Fibroblast of the aortic adventitia (primary cell): Measurements from ENCODE around the gene ENDOD1. TPM values are rescaled to one million over a fixed set of nuclear protein-coding genes. Genes with fewer than 3 reads are reported as not detected.
A peak's percentile ranks its signal among the peaks of the same experiment; 100 is the strongest.

Experiments used
- DNase-seq: peaks from one replicate; pipeline ENCODE4 v3.0.0-alpha.2; 2010; ENCODE audit warnings: low read depth
- H3K4me3 ChIP-seq: 2 replicates; pipeline ENCODE4 v1.5.1; 2011; ENCODE audit warnings: low read depth, mild to moderate bottlenecking, control low read depth, low read length, moderate library complexity
- CTCF ChIP-seq: IDR thresholded peaks from 2 replicates; pipeline ENCODE4 v1.5.1; 2011; ENCODE audit warnings: mild to moderate bottlenecking, low read length, control low read depth, inconsistent platforms; ENCODE audit not compliant: insufficient read depth
- total RNA-seq: library from RNA; depleted of rRNA; stranded (reverse); fragments of >200 nt; gene quantifications from 2 replicates; pipeline ENCODE4 v1.2.3, GENCODE V29; 2012; ENCODE audit warnings: low replicate concordance

ENDOD1 gene
- total RNA-seq, 1 donor = 39.8 TPM

GRCh38 chr11:95153857-95154246 lies 64.2 kb downstream of the ENDOD1 start:
- TF ChIP-seq CTCF = no peak
- no peak for DNase-seq
- H3K4me3 ChIP-seq = no peak overlapping the region

GRCh38 chr11:95154514-95154913 lies 64.9 kb downstream of the ENDOD1 start:
- DNase-seq = peak; percentile 67
- TF ChIP-seq CTCF = peak; percentile 59

GRCh38 chr11:95155385-95155784 lies 65.7 kb downstream of the ENDOD1 start:
- H3K4me3 ChIP-seq = no peak overlapping the region
- no peak for TF ChIP-seq CTCF
- no peak for DNase-seq

More at GRCh38 chr11:95154514-95154913, 64.9 kb downstream of the ENDOD1 start:
- H3K4me3 ChIP-seq = no peak overlapping the region

- no peak overlapping the region for H3K4me3 ChIP-seq
- no peak for DNase-seq
- TF ChIP-seq CTCF = no peak
These were observed 66.6 kb downstream of the ENDOD1 start for GRCh38 chr11:95156133-95156721.

GRCh38 chr11:95156916-95157541 lies 67.4 kb downstream of the ENDOD1 start:
- H3K4me3 ChIP-seq = no peak overlapping the region
- TF ChIP-seq CTCF = no peak
- peak; percentile 75 for DNase-seq

- no peak for DNase-seq
- H3K4me3 ChIP-seq = no peak overlapping the region
- TF ChIP-seq CTCF = no peak
These were observed 68.2 kb downstream of the ENDOD1 start for GRCh38 chr11:95157824-95158223.
